ENCODE measurements around the gene AOAH.

Gene AOAH

GRCh38 chr7:36564489-36564888 lies 159.8 kb downstream of the AOAH start:
- no peak for TF ChIP-seq CTCF (IDR thresholded peaks at IDR 0.05; ENCODE audit: low read depth, low read length)
- no peak for DNase-seq
- H3K4me3 ChIP-seq (ENCODE audit: low read depth, low read length), result no peak overlapping the region

GRCh38 chr7:36563706-36564327 lies 160.5 kb downstream of the AOAH start:
- DNase-seq, result no peak
- Histone ChIP-seq H3K9me3 (ENCODE audit: severe bottlenecking) (no peaks in the 10 kb centered on the region), H3K27ac (no peak overlapping the region), H3K4me3 (ENCODE audit: low read depth, low read length) (no peak overlapping the region), H3K36me3 (no peaks in the 10 kb centered on the region), H3K27me3 (ENCODE audit: insufficient read depth, low read depth, severe bottlenecking) (no peaks in the 10 kb centered on the region)
- no peak for TF ChIP-seq CTCF (IDR thresholded peaks at IDR 0.05; ENCODE audit: low read depth, low read length)

More at GRCh38 chr7:36564489-36564888, 159.8 kb downstream of the AOAH start:
- no peaks in the 10 kb centered on the region for H3K9me3 ChIP-seq (ENCODE audit: severe bottlenecking)
- no peaks in the 10 kb centered on the region for H3K27me3 ChIP-seq (ENCODE audit: insufficient read depth, low read depth, severe bottlenecking)
- no peaks in the 10 kb centered on the region for H3K36me3 ChIP-seq
- H3K27ac ChIP-seq, result no peak overlapping the region

- no peak for DNase-seq
- Histone ChIP-seq H3K9me3 (ENCODE audit: severe bottlenecking) (no peaks in the 10 kb centered on the region), H3K27ac (no peak overlapping the region), H3K4me3 (ENCODE audit: low read depth, low read length) (no peak overlapping the region), H3K36me3 (no peaks in the 10 kb centered on the region), H3K27me3 (ENCODE audit: insufficient read depth, low read depth, severe bottlenecking) (no peaks in the 10 kb centered on the region)
- no peak for TF ChIP-seq CTCF (IDR thresholded peaks at IDR 0.05; ENCODE audit: low read depth, low read length)
Measured at GRCh38 chr7:36562121-36562520, 162.2 kb downstream of the AOAH start.

- DNase-seq, result no peak
- no peak for TF ChIP-seq CTCF (IDR thresholded peaks at IDR 0.05; ENCODE audit: low read depth, low read length)
- no peaks in the 10 kb centered on the region for H3K27me3 ChIP-seq (ENCODE audit: insufficient read depth, low read depth, severe bottlenecking)
- no peaks in the 10 kb centered on the region for H3K36me3 ChIP-seq
- no peak overlapping the region for H3K27ac ChIP-seq
- no peak overlapping the region for H3K4me3 ChIP-seq (ENCODE audit: low read depth, low read length)
- H3K9me3 ChIP-seq (ENCODE audit: severe bottlenecking), result no peaks in the 10 kb centered on the region
Measured at GRCh38 chr7:36549029-36549428, 175.3 kb downstream of the AOAH start.

GRCh38 chr7:36547416-36547815 lies 176.9 kb downstream of the AOAH start:
- H3K27ac ChIP-seq, result no peak overlapping the region
- H3K36me3 ChIP-seq, result no peaks in the 10 kb centered on the region
- no peaks in the 10 kb centered on the region for H3K9me3 ChIP-seq (ENCODE audit: severe bottlenecking)
- TF ChIP-seq CTCF (IDR thresholded peaks at IDR 0.05; ENCODE audit: low read depth, low read length), result no peak
- H3K27me3 ChIP-seq (ENCODE audit: insufficient read depth, low read depth, severe bottlenecking), result no peaks in the 10 kb centered on the region
- H3K4me3 ChIP-seq (ENCODE audit: low read depth, low read length), result no peak overlapping the region
- no peak for DNase-seq

- H3K9me3 ChIP-seq (ENCODE audit: severe bottlenecking), result no peaks in the 10 kb centered on the region
- no peak overlapping the region for H3K4me3 ChIP-seq (ENCODE audit: low read depth, low read length)
- no peaks in the 10 kb centered on the region for H3K27me3 ChIP-seq (ENCODE audit: insufficient read depth, low read depth, severe bottlenecking)
- no peak for TF ChIP-seq CTCF (IDR thresholded peaks at IDR 0.05; ENCODE audit: low read depth, low read length)
- H3K36me3 ChIP-seq, result no peaks in the 10 kb centered on the region
- DNase-seq, result no peak
- H3K27ac ChIP-seq, result no peak overlapping the region
Measured at GRCh38 chr7:36546331-36546730, 178.0 kb downstream of the AOAH start.

All from WERI-Rb-1 (cell line).